RWPE2 (cell line): ENCODE measurements around the gene PRDM2.

Experiments used
- ATAC-seq: fragments of 200-7000 bp; cut with Tn5 transposase; 3 replicates; pipeline ENCODE4 v1.9.1; 2021; ENCODE audit warnings: low read depth
- DNase-seq: peaks from one replicate; pipeline ENCODE4 v3.0.0-alpha.2; 2020; ENCODE audit warnings: low spot score
- H3K27ac ChIP-seq: fragments of 450-650 bp; 2 replicates; pipeline ENCODE4 v1.5.1; 2017; ENCODE audit warnings: mild to moderate bottlenecking; ENCODE audit not compliant: poor library complexity, severe bottlenecking
- H3K27me3 ChIP-seq: fragments of 250-450 bp; sonication (Bioruptor Pico); 2 replicates; pipeline ENCODE4 v1.5.1; 2021; ENCODE audit warnings: mild to moderate bottlenecking, moderate library complexity; ENCODE audit not compliant: insufficient read depth, poor library complexity, severe bottlenecking
- H3K36me3 ChIP-seq: fragments of 250-450 bp; sonication (Bioruptor Pico); 2 replicates; pipeline ENCODE4 v1.5.1; 2020; ENCODE audit warnings: low read depth, mild to moderate bottlenecking, moderate library complexity
- H3K4me1 ChIP-seq: fragments of 250-450 bp; sonication (Bioruptor Pico); 2 replicates; pipeline ENCODE4 v1.5.1; 2021; ENCODE audit warnings: mild to moderate bottlenecking, moderate library complexity; ENCODE audit not compliant: insufficient read depth, poor library complexity, severe bottlenecking
- H3K4me3 ChIP-seq: fragments of 250-450 bp; sonication (Bioruptor Pico); 2 replicates; pipeline ENCODE4 v1.5.1; 2021; ENCODE audit warnings: mild to moderate bottlenecking, moderate library complexity; ENCODE audit not compliant: severe bottlenecking
- H3K9me3 ChIP-seq: fragments of 250-450 bp; sonication (Bioruptor Pico); 2 replicates; pipeline ENCODE4 v1.5.1; 2021; ENCODE audit warnings: mild to moderate bottlenecking, moderate library complexity; ENCODE audit not compliant: severe bottlenecking
- TF ChIP-seq, protein P1 (sequence below): fragments of 450-650 bp; IDR thresholded peaks from one replicate; pipeline ENCODE4 v1.5.1; 2017; ENCODE audit warnings: mild to moderate bottlenecking, moderate library complexity; ENCODE audit not compliant: poor library complexity, severe bottlenecking

The PRDM2 gene

DNA sequence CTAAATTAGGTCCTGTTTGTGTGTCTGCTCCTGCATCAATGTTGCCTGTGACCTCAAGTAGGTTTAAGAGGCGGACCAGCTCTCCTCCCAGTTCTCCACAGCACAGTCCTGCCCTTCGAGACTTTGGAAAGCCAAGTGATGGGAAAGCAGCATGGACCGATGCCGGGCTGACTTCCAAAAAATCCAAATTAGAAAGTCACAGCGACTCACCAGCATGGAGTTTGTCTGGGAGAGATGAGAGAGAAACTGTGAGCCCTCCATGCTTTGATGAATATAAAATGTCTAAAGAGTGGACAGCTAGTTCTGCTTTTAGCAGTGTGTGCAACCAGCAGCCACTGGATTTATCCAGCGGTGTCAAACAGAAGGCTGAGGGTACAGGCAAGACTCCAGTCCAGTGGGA is 79.9 kb downstream of the PRDM2 start:
- H3K9me3 ChIP-seq: no peaks in the 10 kb centered on the region
- no peak overlapping the region for H3K27ac ChIP-seq
- H3K4me3 ChIP-seq: no peak overlapping the region
- no peak for DNase-seq
- peaks cover 74% of the 10 kb centered on the region for H3K36me3 ChIP-seq
- no peaks in the 10 kb centered on the region for H3K4me1 ChIP-seq
- H3K27me3 ChIP-seq: no peaks in the 10 kb centered on the region
- TF ChIP-seq, protein P1, sequence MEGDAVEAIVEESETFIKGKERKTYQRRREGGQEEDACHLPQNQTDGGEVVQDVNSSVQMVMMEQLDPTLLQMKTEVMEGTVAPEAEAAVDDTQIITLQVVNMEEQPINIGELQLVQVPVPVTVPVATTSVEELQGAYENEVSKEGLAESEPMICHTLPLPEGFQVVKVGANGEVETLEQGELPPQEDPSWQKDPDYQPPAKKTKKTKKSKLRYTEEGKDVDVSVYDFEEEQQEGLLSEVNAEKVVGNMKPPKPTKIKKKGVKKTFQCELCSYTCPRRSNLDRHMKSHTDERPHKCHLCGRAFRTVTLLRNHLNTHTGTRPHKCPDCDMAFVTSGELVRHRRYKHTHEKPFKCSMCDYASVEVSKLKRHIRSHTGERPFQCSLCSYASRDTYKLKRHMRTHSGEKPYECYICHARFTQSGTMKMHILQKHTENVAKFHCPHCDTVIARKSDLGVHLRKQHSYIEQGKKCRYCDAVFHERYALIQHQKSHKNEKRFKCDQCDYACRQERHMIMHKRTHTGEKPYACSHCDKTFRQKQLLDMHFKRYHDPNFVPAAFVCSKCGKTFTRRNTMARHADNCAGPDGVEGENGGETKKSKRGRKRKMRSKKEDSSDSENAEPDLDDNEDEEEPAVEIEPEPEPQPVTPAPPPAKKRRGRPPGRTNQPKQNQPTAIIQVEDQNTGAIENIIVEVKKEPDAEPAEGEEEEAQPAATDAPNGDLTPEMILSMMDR: no peak
- ATAC-seq: no peak

DNA sequence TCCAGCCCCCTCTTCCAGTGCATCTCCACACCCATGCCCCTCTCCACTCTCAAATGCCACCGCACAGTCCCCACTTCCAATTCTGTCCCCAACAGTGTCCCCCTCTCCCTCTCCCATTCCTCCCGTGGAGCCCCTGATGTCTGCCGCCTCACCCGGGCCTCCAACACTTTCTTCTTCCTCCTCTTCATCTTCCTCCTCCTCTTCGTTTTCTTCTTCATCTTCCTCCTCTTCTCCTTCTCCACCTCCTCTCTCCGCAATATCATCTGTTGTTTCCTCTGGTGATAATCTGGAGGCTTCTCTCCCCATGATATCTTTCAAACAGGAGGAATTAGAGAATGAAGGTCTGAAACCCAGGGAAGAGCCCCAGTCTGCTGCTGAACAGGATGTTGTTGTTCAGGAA is 80.8 kb downstream of the PRDM2 start:
- Histone ChIP-seq H3K4me1 (no peaks in the 10 kb centered on the region), H3K27ac (no peak overlapping the region), H3K4me3 (no peak overlapping the region), H3K27me3 (no peaks in the 10 kb centered on the region), H3K36me3 (peaks cover 73% of the 10 kb centered on the region), H3K9me3 (no peaks in the 10 kb centered on the region)
- TF ChIP-seq, protein P1: no peak
- DNase-seq: no peak
- no peak for ATAC-seq

DNA sequence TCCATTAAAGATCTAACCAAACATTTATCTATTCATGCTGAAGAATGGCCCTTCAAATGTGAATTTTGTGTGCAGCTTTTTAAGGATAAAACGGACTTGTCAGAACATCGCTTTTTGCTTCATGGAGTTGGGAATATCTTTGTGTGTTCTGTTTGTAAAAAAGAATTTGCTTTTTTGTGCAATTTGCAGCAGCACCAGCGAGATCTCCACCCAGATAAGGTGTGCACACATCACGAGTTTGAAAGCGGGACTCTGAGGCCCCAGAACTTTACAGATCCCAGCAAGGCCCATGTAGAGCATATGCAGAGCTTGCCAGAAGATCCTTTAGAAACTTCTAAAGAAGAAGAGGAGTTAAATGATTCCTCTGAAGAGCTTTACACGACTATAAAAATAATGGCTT is 81.2 kb downstream of the PRDM2 start:
- H3K27me3 ChIP-seq: no peaks in the 10 kb centered on the region
- H3K4me3 ChIP-seq: no peak overlapping the region
- peaks cover 69% of the 10 kb centered on the region for H3K36me3 ChIP-seq
- DNase-seq (no peak), ATAC-seq (no peak)
- TF ChIP-seq, protein P1: no peak
- no peaks in the 10 kb centered on the region for H3K4me1 ChIP-seq
- no peaks in the 10 kb centered on the region for H3K9me3 ChIP-seq
- no peak overlapping the region for H3K27ac ChIP-seq

DNA sequence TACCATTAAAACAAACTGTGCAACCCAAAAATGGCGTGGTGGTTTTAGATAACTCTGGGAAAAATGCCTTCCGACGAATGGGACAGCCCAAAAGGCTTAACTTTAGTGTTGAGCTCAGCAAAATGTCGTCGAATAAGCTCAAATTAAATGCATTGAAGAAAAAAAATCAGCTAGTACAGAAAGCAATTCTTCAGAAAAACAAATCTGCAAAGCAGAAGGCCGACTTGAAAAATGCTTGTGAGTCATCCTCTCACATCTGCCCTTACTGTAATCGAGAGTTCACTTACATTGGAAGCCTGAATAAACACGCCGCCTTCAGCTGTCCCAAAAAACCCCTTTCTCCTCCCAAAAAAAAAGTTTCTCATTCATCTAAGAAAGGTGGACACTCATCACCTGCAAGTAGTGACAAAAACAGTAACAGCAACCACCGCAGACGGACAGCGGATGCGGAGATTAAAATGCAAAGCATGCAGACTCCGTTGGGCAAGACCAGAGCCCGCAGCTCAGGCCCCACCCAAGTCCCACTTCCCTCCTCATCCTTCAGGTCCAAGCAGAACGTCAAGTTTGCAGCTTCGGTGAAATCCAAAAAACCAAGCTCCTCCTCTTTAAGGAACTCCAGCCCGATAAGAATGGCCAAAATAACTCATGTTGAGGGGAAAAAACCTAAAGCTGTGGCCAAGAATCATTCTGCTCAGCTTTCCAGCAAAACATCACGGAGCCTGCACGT is 82.1 kb downstream of the PRDM2 start:
- peaks cover 69% of the 10 kb centered on the region for H3K36me3 ChIP-seq

More for the DNA sequence above, 82.1 kb downstream of the PRDM2 start:
- DNase-seq: no peak
- Histone ChIP-seq H3K27ac (no peak overlapping the region), H3K9me3 (no peaks in the 10 kb centered on the region), H3K4me1 (no peaks in the 10 kb centered on the region), H3K27me3 (no peaks in the 10 kb centered on the region), H3K4me3 (no peak overlapping the region)
- TF ChIP-seq, protein P1: no peak
- ATAC-seq: no peak
